ENCODE measurements around the gene CACNA1A. TPM values are rescaled to one million over a fixed set of nuclear protein-coding genes. Genes with fewer than 3 reads are reported as not detected.

CACNA1A gene
- total and polyA plus RNA-seq, 3 donors from 2014 or later, result 9.7 to 22.5 (median 21.8) TPM

DNA sequence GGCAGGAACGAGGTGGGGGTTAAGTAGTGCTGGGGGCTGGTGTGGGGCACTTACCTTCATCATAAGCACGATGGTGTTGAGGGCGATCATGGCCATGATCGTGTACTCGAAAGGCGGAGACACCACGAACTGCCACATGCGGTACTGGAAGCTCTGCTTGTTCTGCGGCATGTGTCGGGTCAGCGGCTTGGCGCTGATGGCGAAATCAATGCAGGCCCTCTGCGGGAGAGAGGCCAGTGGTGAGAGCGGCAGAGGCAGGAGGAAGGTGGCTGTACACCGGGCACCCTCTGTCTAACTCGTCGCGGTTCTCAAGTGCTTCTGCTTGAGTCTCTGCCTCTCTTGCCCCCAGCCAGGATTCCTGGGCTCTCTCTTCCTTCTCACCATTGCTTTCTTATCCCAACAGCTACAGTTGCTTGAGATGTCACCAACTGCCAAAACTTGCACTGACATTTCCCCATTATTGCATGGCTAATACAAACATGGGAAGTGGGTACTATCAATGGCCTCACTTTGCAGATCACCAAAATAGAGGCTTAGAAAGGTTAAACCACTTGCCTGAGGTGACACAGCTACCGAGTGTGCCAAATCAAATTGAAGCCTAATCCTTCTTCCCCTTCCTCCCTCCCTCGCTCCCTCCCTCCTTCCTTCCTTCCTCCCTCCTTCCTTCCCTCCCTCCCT is 251.1 kb downstream of the CACNA1A start:
- Histone ChIP-seq H3K4me1 (no peaks in the 10 kb centered on the region), H3K9me3 (no peaks in the 10 kb centered on the region), H3K27ac (no peak overlapping the region), H3K27me3 (no peaks in the 10 kb centered on the region), H3K4me3 (no peak overlapping the region), H3K36me3 (ENCODE audit: low read depth, missing control alignments) (no peaks in the 10 kb centered on the region)
- 88 to 89% methylated on average over 21 of the region's 21 CpGs for WGBS, 2 donors
- intact Hi-C loops (cut with DNase I; ENCODE audit: low total_unique reads), result no loop called here
- DNase-seq, result no peak
- TF ChIP-seq POLR2A (IDR thresholded peaks at IDR 0.05), result no peak
- TF ChIP-seq, protein P1, sequence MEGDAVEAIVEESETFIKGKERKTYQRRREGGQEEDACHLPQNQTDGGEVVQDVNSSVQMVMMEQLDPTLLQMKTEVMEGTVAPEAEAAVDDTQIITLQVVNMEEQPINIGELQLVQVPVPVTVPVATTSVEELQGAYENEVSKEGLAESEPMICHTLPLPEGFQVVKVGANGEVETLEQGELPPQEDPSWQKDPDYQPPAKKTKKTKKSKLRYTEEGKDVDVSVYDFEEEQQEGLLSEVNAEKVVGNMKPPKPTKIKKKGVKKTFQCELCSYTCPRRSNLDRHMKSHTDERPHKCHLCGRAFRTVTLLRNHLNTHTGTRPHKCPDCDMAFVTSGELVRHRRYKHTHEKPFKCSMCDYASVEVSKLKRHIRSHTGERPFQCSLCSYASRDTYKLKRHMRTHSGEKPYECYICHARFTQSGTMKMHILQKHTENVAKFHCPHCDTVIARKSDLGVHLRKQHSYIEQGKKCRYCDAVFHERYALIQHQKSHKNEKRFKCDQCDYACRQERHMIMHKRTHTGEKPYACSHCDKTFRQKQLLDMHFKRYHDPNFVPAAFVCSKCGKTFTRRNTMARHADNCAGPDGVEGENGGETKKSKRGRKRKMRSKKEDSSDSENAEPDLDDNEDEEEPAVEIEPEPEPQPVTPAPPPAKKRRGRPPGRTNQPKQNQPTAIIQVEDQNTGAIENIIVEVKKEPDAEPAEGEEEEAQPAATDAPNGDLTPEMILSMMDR (IDR thresholded peaks at IDR 0.05), result no peak

DNA sequence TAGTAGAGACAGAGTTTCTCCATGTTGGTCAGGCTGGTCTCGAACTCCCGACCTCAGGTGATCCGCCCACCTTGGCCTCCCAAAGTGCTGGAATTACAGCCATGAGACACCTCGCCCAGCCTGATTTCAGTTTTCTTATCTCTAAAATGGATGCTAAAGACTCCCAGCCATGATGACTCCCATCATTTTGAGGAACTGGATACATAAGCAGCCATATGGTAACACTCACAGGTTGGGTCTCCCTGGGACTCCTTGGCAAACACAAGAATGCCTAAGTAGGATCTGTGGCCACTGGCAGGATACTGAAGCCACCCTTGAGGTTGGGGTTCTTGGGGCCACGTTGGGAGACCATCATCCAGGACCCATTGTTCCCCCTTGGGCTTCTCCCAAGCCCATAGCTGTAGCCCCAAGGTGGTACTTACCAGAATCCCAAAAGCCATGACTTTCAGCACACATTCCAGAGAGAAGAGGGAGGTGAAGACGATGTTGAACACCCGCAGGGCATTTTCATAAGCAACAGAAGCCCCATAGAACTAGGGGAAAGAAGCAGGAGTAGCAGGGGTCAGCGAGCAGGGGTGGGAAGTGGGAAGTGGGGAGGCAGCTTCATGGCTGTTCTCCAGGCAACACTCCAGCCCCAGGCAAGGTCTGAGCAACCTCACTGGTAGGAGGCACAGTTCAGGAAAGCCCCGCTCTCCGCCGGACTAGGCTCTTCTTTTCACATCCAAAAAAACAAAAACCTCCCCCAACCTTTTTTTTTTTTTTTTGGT is 253.5 kb downstream of the CACNA1A start:
- intact Hi-C loops (cut with DNase I; ENCODE audit: low total_unique reads), result no loop called here
- 84 to 86% methylated on average over 8 to 11 of the region's 11 CpGs for WGBS, 2 donors
- TF ChIP-seq, protein P1 (IDR thresholded peaks at IDR 0.05), result no peak
- TF ChIP-seq POLR2A (IDR thresholded peaks at IDR 0.05), result no peak
- no peaks in the 10 kb centered on the region for H3K9me3 ChIP-seq
- H3K36me3 ChIP-seq (ENCODE audit: low read depth, missing control alignments), result no peaks in the 10 kb centered on the region
- no peaks in the 10 kb centered on the region for H3K27me3 ChIP-seq
- no peak overlapping the region for H3K27ac ChIP-seq
- no peak overlapping the region for H3K4me3 ChIP-seq
- DNase-seq, result no peak
- no peaks in the 10 kb centered on the region for H3K4me1 ChIP-seq

DNA sequence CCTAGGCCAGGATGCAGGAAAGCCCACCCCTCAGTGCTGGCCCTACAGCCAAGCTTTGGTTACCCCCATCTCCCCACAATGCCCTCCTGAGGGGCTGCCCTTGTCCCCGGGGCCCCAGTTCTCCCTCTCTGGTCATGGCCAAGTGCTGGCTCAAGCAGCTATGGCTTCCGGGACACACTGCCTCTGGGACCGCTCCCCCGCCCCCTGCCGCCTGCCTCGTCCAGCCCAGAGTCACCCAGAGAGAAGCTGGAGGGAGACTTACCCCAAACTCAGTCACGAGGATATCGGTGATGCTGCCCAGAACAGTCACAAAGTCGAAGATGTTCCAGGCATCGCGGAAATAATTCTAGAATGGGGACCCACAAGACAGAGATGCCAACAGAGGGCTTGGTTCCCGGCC is 261.4 kb downstream of the CACNA1A start:
- WGBS, 2 donors, result 75 to 93% methylated on average over 4 to 12 of the region's 12 CpGs
- Histone ChIP-seq H3K36me3 (ENCODE audit: low read depth, missing control alignments) (no peaks in the 10 kb centered on the region), H3K9me3 (no peaks in the 10 kb centered on the region), H3K27ac (no peak overlapping the region), H3K27me3 (no peaks in the 10 kb centered on the region), H3K4me3 (no peak overlapping the region), H3K4me1 (no peaks in the 10 kb centered on the region)
- intact Hi-C loops (cut with DNase I; ENCODE audit: low total_unique reads), result no loop called here
- DNase-seq, result no peak
- TF ChIP-seq, protein P1 (IDR thresholded peaks at IDR 0.05), result no peak
- TF ChIP-seq POLR2A (IDR thresholded peaks at IDR 0.05), result no peak

DNA sequence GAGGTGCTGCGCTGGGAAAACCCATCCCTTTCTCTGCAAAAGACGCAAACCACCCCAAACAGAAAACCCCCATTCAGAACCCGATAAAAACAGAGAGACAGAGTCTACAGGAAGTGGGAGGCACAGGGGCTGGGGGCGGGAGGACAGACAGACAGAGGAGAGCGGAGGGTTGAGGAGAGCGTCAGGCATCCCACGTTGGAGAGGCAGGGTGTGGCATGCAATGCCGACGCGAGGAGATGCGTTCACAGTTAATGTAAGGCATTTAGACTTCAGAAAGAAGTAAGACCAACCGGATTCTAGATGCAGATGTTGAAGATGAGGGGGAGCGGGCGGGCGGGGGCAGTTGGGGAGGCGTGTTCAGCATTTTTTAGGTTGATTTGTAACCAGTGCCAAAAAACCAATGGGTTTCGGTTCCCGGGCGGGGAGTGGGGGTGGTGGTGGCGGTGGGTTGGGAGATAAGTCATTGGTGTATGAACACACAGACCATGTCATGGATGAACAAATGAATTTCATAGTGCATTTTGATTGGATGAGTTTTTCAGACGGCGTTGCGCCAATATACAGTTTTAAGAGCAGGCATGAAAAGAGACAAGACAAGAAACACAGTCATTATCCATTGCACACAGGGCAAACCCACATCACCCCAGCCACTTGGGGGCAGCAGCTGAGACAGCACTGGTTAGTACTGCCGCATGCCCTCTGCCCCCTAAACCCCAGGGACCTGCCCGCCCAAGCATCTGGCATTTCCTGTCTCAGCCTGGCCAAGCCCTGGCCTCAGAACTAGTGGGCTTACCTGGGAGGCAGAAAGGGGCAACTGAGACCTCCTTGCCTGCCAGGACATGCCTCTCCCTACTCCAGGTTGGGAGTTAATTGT is 264.8 kb downstream of the CACNA1A start:
- DNase-seq, result no peak
- Histone ChIP-seq H3K4me3 (no peak overlapping the region), H3K9me3 (no peaks in the 10 kb centered on the region), H3K4me1 (no peaks in the 10 kb centered on the region), H3K27ac (no peak overlapping the region), H3K36me3 (ENCODE audit: low read depth, missing control alignments) (no peaks in the 10 kb centered on the region), H3K27me3 (no peaks in the 10 kb centered on the region)
- intact Hi-C loops (cut with DNase I; ENCODE audit: low total_unique reads), result no loop called here
- WGBS, 2 donors, result 60 to 67% methylated on average over 25 of the region's 25 CpGs
- no peak for TF ChIP-seq POLR2A (IDR thresholded peaks at IDR 0.05)
- TF ChIP-seq, protein P1 (IDR thresholded peaks at IDR 0.05), result no peak
